MM.1S (cell line): ENCODE measurements around the gene CBR3.

Source experiments
- CTCF ChIP-seq: fragments of 300-600 bp; sonication (generic); IDR thresholded peaks from 2 replicates; pipeline ENCODE4 v1.5.1; 2016; ENCODE audit warnings: antibody characterized with exemption, low read length, mixed read lengths
- EZH2 ChIP-seq: fragments of 300-600 bp; sonication (generic); optimal IDR thresholded peaks from 2 replicates; pipeline ENCODE3; 2017; ENCODE audit warnings: low read depth, mild to moderate bottlenecking, antibody characterized with exemption, low read length, mixed read lengths
- EZH2phosphoT487 ChIP-seq: fragments of 300-600 bp; sonication (generic); IDR thresholded peaks from 2 replicates; pipeline ENCODE4 v1.6.1; 2018; ENCODE audit warnings: antibody characterized with exemption, low read length

- TF ChIP-seq CTCF (no peak), EZH2 (no peak), EZH2phosphoT487 (no peak)
These were observed 10.5 kb upstream of the CBR3 start for GRCh38 chr21:36124395-36124794.
